22Rv1 (cell line): ENCODE measurements around the gene CERS2.

Experiments
- H3K27ac ChIP-seq: fragments of 450-650 bp; 2 replicates; pipeline ENCODE4 v1.5.1; 2017
- CTCF ChIP-seq: fragments of 450-650 bp; IDR thresholded peaks from 2 replicates; pipeline ENCODE4 v1.5.1; 2017; ENCODE audit warnings: mild to moderate bottlenecking
- ZFX ChIP-seq: fragments of 450-650 bp; IDR thresholded peaks from 2 replicates; pipeline ENCODE4 v1.6.1; 2017; ENCODE audit warnings: antibody characterized with exemption, borderline replicate concordance

CERS2 gene

DNA sequence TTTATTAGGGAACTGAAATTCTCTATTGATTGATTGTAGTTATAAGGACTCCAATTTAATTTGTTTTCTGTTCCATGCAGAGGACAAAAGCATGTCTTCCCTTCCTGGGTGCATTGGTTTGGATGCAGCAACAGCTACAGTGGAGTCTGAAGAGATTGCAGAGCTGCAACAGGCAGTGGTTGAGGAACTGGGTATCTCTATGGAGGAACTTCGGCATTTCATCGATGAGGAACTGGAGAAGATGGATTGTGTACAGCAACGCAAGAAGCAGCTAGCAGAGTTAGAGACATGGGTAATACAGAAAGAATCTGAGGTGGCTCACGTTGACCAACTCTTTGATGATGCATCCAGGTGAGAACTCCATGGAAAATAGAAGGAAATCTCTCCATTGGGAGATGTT lies 47.0 kb downstream of the CERS2 start:
- TF ChIP-seq ZFX: no peak
- TF ChIP-seq CTCF: no peak
- H3K27ac ChIP-seq: no peak overlapping the region

GRCh38 chr1:150926097-150926741 lies 48.4 kb downstream of the CERS2 start, which contains the start of gene SETDB1:
Gene SETDB1 (plus strand): TSS chr1:150926363. CDS start chr1:150927715, 1,352 bp downstream.
- H3K27ac ChIP-seq: peak within 1 kb of the TSS; percentile 87
- TF ChIP-seq ZFX (no peak), CTCF (peak; percentile 21; the same call in 1 of the 2 replicates)

- TF ChIP-seq ZFX (no peak), CTCF (no peak)
- peak overlapping the region; percentile 87 for H3K27ac ChIP-seq
Measured at GRCh38 chr1:150925080-150925479, 49.6 kb downstream of the CERS2 start.

DNA sequence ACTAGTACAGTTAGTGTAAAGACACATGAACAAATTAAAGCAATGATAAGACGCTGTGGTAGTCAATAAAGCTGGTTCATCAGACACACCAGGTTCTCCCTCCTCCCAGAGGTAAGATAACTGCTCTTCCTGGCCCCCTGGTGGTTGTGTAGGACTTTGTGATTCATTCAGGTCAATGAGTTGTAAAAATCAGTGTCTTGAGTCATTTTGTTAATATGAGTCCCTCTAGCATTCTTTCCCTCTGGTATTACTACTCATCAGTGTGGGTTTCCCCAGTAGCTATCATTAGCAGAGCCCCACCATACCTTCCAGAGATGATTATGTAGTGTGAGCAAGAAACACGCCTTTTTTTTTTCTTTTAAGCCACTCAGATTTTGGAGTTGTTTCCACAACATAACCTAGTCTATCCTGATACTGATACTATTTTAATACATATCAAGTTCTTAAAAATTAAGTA lies 52.1 kb downstream of the CERS2 start:
- H3K27ac ChIP-seq: no peak overlapping the region
- TF ChIP-seq ZFX (no peak), CTCF (peak; percentile 97)

DNA sequence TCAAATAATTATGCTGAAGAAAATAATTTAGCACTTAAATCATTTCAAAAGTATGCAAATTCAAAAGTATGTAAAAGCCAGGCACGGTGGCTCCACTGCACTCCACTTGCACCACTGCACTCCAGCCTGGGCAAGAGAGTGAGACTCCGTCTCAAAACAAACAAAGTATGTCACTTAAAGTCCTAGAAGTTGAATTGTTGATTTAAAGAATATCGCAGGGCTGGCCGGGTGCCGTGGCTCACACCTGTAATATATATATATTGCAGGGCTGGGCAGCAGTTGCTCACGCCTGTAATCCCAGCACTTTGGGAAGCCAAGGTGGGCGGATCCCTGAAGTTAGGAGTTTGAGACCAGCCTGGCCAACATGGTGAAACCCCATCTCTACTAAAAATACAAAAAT lies 57.2 kb downstream of the CERS2 start:
- no peak overlapping the region for H3K27ac ChIP-seq
- TF ChIP-seq ZFX: no peak
- TF ChIP-seq CTCF: no peak
